GM23248 (cell line): Measurements from ENCODE around the gene PAFAH1B1.

Experiments
- EZH2 ChIP-seq: fragments of 200-600 bp; sonication (generic); IDR thresholded peaks from 2 replicates; pipeline ENCODE4 v1.6.1; 2018; ENCODE audit warnings: antibody characterized with exemption, mild to moderate bottlenecking; ENCODE audit not compliant: insufficient read depth, poor library complexity, severe bottlenecking
- EZH2phosphoT487 ChIP-seq: fragments of 200-600 bp; sonication (generic); IDR thresholded peaks from 2 replicates; pipeline ENCODE4 v1.6.1; 2018; ENCODE audit warnings: antibody characterized with exemption, moderate library complexity, mild to moderate bottlenecking, low read depth; ENCODE audit not compliant: insufficient read depth

GRCh38 chr17:2580661-2581060 is 12.8 kb upstream of the PAFAH1B1 start:
- TF ChIP-seq EZH2 = no peak
- no peak for TF ChIP-seq EZH2phosphoT487
